PC-9 (cell line): ENCODE results near the gene AUH. TPM values are rescaled to one million over a fixed set of nuclear protein-coding genes. Genes with fewer than 3 reads are reported as not detected.

Source experiments
- BruUV-seq: library from RNA; stranded (reverse); fragments of 400-500 nt; replicated peaks from 2 replicates; lab custom pipeline; 2021; lab: Mats Ljungman, UMichigan
- CTCF ChIA-PET: fragments of 300-600 bp; sonication (Branson Sonifier 250); formaldehyde crosslinking; loops from one replicate; lab custom pipeline; 2022; ENCODE audit warnings: antibody characterized with exemption; lab: Charles Lee
- POLR2A ChIA-PET: fragments of 300-600 bp; sonication (Branson Sonifier 250); formaldehyde crosslinking; loops from one replicate; lab custom pipeline; 2022; ENCODE audit warnings: antibody characterized with exemption; ENCODE audit not compliant: unreplicated experiment; lab: Charles Lee
- DNase-seq, 2 experiments: peaks; one replicate each; pipeline versions ENCODE4 v3.0.0 to v3.0.0-alpha.2; 2015 to 2022; ENCODE audit warnings: mixed read lengths in 1 of 2
- H2AFZ ChIP-seq: fragments of 200-600 bp; sonication (generic); 2 replicates; pipeline ENCODE4 v1.8.1; 2017; ENCODE audit warnings: antibody characterized with exemption
- H3F3A ChIP-seq: fragments of 200-600 bp; sonication (generic); 2 replicates; pipeline ENCODE4 v1.8.1; 2017; ENCODE audit warnings: antibody characterized with exemption, mild to moderate bottlenecking, low read depth; ENCODE audit not compliant: insufficient read depth
- H3K27ac ChIP-seq: fragments of 200-600 bp; sonication (generic); 2 replicates; pipeline ENCODE4 v1.6.1; 2016; ENCODE audit warnings: mixed run types
- H3K27me3 ChIP-seq: fragments of 200-600 bp; sonication (generic); 2 replicates; pipeline ENCODE4 v1.6.1; 2016; ENCODE audit warnings: low read depth, mixed run types; ENCODE audit not compliant: insufficient read depth
- H3K36me3 ChIP-seq: fragments of 200-600 bp; sonication (generic); 2 replicates; pipeline ENCODE4 v1.6.1; 2016; ENCODE audit warnings: low read depth, mixed run types
- H3K4me1 ChIP-seq: fragments of 200-600 bp; sonication (generic); replicated peaks from 2 replicates; pipeline ENCODE4 v1.6.1; 2016; ENCODE audit warnings: mixed run types; ENCODE audit not compliant: insufficient read depth
- H3K4me2 ChIP-seq: fragments of 200-600 bp; sonication (generic); 2 replicates; pipeline ENCODE4 v1.6.1; 2017; ENCODE audit warnings: mixed run types
- H3K4me3 ChIP-seq: fragments of 200-600 bp; sonication (generic); 2 replicates; pipeline ENCODE4 v1.6.1; 2016; ENCODE audit warnings: mixed run types
- H3K79me2 ChIP-seq: fragments of 200-600 bp; sonication (generic); 2 replicates; pipeline ENCODE4 v1.6.1; 2017; ENCODE audit warnings: low read depth, mixed run types
- H3K9me2 ChIP-seq: fragments of 200-600 bp; sonication (generic); 2 replicates; pipeline ENCODE4 v1.8.1; 2017; ENCODE audit warnings: mild to moderate bottlenecking; ENCODE audit not compliant: insufficient read depth
- H3K9me3 ChIP-seq: fragments of 200-600 bp; sonication (generic); 2 replicates; pipeline ENCODE4 v1.8.1; 2016; ENCODE audit warnings: low read depth; ENCODE audit not compliant: insufficient read depth
- H4K20me1 ChIP-seq: fragments of 200-600 bp; sonication (generic); 2 replicates; pipeline ENCODE4 v1.8.1; 2017; ENCODE audit not compliant: insufficient read depth
- EZH2 ChIP-seq: fragments of 200-600 bp; sonication (generic); IDR thresholded peaks from 2 replicates; pipeline ENCODE4 v1.8.0; 2017; ENCODE audit warnings: antibody characterized with exemption, low read depth
- intact Hi-C: fragments of 100-400 bp; cut with micrococcal nuclease; formaldehyde crosslinking; loops from one replicate; pipeline ENCODE4 v1.10.0; 2022; ENCODE audit not compliant: unreplicated experiment
- total RNA-seq: library from RNA; stranded (reverse); gene quantifications from 2 replicates; pipeline ENCODE4 v1.2.3, GENCODE V29; 2021
- TF ChIP-seq, protein P1 (sequence below): fragments of 200-600 bp; sonication (generic); conservative IDR thresholded peaks from 2 replicates; pipeline ENCODE4 v1.6.1; 2017; ENCODE audit warnings: mixed run types, antibody characterized with exemption, mild to moderate bottlenecking, moderate library complexity

The AUH gene
- total RNA-seq, 1 experiment from 2014 or later, result 24.9 TPM

DNA sequence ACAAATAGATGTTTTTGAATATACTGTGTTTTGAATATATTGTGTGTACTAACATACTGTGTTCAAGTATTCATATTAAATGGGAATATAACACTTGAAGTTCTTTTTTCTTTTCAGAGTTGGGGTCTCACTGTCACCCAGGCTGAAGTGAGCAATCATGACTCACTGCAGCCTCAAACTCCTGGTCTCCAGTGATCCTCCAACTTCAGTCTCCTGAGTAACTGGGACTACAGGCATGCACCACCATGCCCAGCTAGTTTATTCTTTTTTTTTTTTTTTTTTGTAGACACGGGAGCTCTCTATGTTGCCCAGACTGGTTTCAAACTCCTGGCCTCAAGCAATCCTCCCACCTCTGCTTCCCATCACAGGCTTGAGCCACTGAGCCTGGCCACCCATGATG lies 23.2 kb upstream of the AUH start:
- Histone ChIP-seq H3K36me3 (no peaks in the 10 kb centered on the region), H3K4me2 (no peak overlapping the region), H3K9me3 (no peaks in the 10 kb centered on the region), H3K4me1 (no peaks in the 10 kb centered on the region), H3K9me2 (no peaks in the 10 kb centered on the region), H2AFZ (no peak overlapping the region), H4K20me1 (no peaks in the 10 kb centered on the region), H3K27ac (no peak overlapping the region), H3K27me3 (no peaks in the 10 kb centered on the region), H3F3A (no peaks in the 10 kb centered on the region), H3K79me2 (no peaks in the 10 kb centered on the region), H3K4me3 (no peak overlapping the region)
- intact Hi-C loops, result no loop called here
- CTCF ChIA-PET, result no interaction called here
- BruUV-seq, result no TSS peak
- DNase-seq, result no peak
- TF ChIP-seq, protein P1, sequence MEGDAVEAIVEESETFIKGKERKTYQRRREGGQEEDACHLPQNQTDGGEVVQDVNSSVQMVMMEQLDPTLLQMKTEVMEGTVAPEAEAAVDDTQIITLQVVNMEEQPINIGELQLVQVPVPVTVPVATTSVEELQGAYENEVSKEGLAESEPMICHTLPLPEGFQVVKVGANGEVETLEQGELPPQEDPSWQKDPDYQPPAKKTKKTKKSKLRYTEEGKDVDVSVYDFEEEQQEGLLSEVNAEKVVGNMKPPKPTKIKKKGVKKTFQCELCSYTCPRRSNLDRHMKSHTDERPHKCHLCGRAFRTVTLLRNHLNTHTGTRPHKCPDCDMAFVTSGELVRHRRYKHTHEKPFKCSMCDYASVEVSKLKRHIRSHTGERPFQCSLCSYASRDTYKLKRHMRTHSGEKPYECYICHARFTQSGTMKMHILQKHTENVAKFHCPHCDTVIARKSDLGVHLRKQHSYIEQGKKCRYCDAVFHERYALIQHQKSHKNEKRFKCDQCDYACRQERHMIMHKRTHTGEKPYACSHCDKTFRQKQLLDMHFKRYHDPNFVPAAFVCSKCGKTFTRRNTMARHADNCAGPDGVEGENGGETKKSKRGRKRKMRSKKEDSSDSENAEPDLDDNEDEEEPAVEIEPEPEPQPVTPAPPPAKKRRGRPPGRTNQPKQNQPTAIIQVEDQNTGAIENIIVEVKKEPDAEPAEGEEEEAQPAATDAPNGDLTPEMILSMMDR, result no peak
- TF ChIP-seq EZH2, result no peak
- POLR2A ChIA-PET, result no interaction called here

DNA sequence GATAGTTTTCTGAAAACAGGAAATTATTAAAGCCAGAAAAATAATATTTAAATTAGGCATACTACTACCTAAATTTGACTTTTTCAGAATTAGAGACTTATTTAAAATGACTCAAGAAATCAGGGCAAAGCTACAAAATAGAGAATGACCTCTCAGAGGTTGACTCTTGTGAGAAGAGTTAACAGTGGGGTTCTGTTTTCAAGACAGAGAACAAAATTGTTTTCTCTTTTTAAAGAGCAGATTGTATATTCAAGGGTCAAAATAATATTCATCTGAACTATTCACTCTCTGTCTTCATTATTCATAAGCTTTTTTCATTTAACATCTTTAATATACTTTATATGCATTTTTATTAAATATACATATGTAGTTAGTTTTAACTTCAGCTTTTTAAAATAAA lies 21.9 kb upstream of the AUH start:
- ChIA-PET POLR2A (no interaction called here), CTCF (no interaction called here)
- Histone ChIP-seq H3K27ac (no peak overlapping the region), H2AFZ (no peak overlapping the region), H4K20me1 (no peaks in the 10 kb centered on the region), H3F3A (no peaks in the 10 kb centered on the region), H3K27me3 (no peaks in the 10 kb centered on the region), H3K79me2 (no peaks in the 10 kb centered on the region), H3K36me3 (no peaks in the 10 kb centered on the region), H3K9me3 (no peaks in the 10 kb centered on the region), H3K4me3 (no peak overlapping the region), H3K4me2 (no peak overlapping the region), H3K4me1 (no peaks in the 10 kb centered on the region), H3K9me2 (no peaks in the 10 kb centered on the region)
- DNase-seq, result no peak
- TF ChIP-seq EZH2, result no peak
- TF ChIP-seq, protein P1, result no peak
- no TSS peak for BruUV-seq
- intact Hi-C loops, result no loop called here

DNA sequence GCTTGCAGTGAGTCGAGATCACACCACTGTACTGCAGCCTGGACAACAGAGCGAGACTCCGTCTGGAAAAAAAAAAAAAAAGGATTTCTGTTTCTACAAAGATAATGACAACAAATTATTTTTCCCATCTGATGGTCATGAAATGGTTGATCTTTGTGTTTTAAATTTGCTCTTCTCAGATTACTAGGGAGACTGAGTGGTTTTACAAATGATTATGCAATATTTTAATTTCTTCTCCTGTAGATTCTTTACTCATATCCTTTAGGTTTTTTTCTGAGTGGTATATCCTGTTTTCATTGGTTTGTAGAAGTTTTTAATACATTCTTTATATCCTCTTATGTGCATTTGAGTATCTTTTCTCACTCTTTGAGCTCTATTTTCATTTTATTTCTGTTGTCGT lies 20.6 kb upstream of the AUH start:
- Histone ChIP-seq H4K20me1 (no peaks in the 10 kb centered on the region), H3K9me3 (no peaks in the 10 kb centered on the region), H3K27me3 (no peaks in the 10 kb centered on the region), H3K9me2 (no peaks in the 10 kb centered on the region), H3K4me3 (no peak overlapping the region), H3K4me1 (no peaks in the 10 kb centered on the region), H3K4me2 (no peak overlapping the region), H3K36me3 (no peaks in the 10 kb centered on the region), H2AFZ (no peak overlapping the region), H3K79me2 (no peaks in the 10 kb centered on the region), H3F3A (no peaks in the 10 kb centered on the region), H3K27ac (no peak overlapping the region)
- CTCF ChIA-PET, result no interaction called here
- BruUV-seq, result no TSS peak
- POLR2A ChIA-PET, result no interaction called here
- TF ChIP-seq, protein P1, result no peak
- no peak for TF ChIP-seq EZH2
- no peak for DNase-seq
- intact Hi-C loops, result no loop called here
